GM21825 (cell line): ENCODE results near the gene FAM193A.
"Not testable (repeated sequence)": the region's sequence is repeated elsewhere in the genome, so short reads cannot be mapped to it uniquely, and the experiment has no call there.

Source experiments
- ATAC-seq: cut with Tn5 transposase; IDR thresholded peaks from one replicate; pipeline ENCODE4 v1.9.1; 2021; ENCODE audit warnings: mild to moderate bottlenecking, moderate library complexity; ENCODE audit not compliant: unreplicated experiment

The FAM193A gene

GRCh38 chr4:2572076-2572475, 35.6 kb downstream of the FAM193A start:
- no peak for ATAC-seq

GRCh38 chr4:2572866-2573265, 36.4 kb downstream of the FAM193A start:
- no peak for ATAC-seq

- ATAC-seq = no peak
These were observed 37.6 kb downstream of the FAM193A start for GRCh38 chr4:2574009-2574408.

- no peak for ATAC-seq
These were observed 38.4 kb downstream of the FAM193A start for GRCh38 chr4:2574863-2575262.

GRCh38 chr4:2576290-2576689, 39.8 kb downstream of the FAM193A start:
- ATAC-seq = no peak

GRCh38 chr4:2578106-2578505, 41.7 kb downstream of the FAM193A start:
- no peak for ATAC-seq

GRCh38 chr4:2579910-2580309, 43.5 kb downstream of the FAM193A start:
- ATAC-seq = no peak

GRCh38 chr4:2583092-2583491, 46.6 kb downstream of the FAM193A start:
- no peak for ATAC-seq

GRCh38 chr4:2583517-2583916, 47.1 kb downstream of the FAM193A start:
- no peak for ATAC-seq

GRCh38 chr4:2586502-2586901, 50.1 kb downstream of the FAM193A start:
- ATAC-seq = no peak

GRCh38 chr4:2587213-2587823, 50.9 kb downstream of the FAM193A start:
- ATAC-seq = no peak

- no peak for ATAC-seq
These were observed 51.8 kb downstream of the FAM193A start for GRCh38 chr4:2588259-2588658.

- ATAC-seq = no peak
These were observed 54.7 kb downstream of the FAM193A start for GRCh38 chr4:2591189-2591588.

- ATAC-seq = not testable (repeated sequence)
These were observed 55.6 kb downstream of the FAM193A start for GRCh38 chr4:2592014-2592413.

GRCh38 chr4:2592572-2592971, 56.1 kb downstream of the FAM193A start:
- no peak for ATAC-seq

- no peak for ATAC-seq
These were observed 56.6 kb downstream of the FAM193A start for GRCh38 chr4:2593003-2593402.

- ATAC-seq = no peak
These were observed 59.0 kb downstream of the FAM193A start for GRCh38 chr4:2595436-2595835.

GRCh38 chr4:2595952-2596552, 59.6 kb downstream of the FAM193A start:
- ATAC-seq = no peak

- ATAC-seq = no peak
These were observed 60.2 kb downstream of the FAM193A start for GRCh38 chr4:2596611-2597010.

- ATAC-seq = peak; percentile 77
These were observed 62.3 kb downstream of the FAM193A start for GRCh38 chr4:2598511-2599303.

- ATAC-seq = no peak
These were observed 62.8 kb downstream of the FAM193A start for GRCh38 chr4:2599304-2599654.

- ATAC-seq = no peak
These were observed 64.4 kb downstream of the FAM193A start for GRCh38 chr4:2600878-2601277.
